ENCODE data around the gene PRR12. TPM values are rescaled to one million over a fixed set of nuclear protein-coding genes. Genes with fewer than 3 reads are reported as not detected.

The PRR12 gene
- total and polyA plus RNA-seq, 9 of the 15 experiments (the other 6 are each of a cell fraction or from before 2014, with no cell fraction given) = 0.01 to 21.1 (median 0.98) TPM

DNA sequence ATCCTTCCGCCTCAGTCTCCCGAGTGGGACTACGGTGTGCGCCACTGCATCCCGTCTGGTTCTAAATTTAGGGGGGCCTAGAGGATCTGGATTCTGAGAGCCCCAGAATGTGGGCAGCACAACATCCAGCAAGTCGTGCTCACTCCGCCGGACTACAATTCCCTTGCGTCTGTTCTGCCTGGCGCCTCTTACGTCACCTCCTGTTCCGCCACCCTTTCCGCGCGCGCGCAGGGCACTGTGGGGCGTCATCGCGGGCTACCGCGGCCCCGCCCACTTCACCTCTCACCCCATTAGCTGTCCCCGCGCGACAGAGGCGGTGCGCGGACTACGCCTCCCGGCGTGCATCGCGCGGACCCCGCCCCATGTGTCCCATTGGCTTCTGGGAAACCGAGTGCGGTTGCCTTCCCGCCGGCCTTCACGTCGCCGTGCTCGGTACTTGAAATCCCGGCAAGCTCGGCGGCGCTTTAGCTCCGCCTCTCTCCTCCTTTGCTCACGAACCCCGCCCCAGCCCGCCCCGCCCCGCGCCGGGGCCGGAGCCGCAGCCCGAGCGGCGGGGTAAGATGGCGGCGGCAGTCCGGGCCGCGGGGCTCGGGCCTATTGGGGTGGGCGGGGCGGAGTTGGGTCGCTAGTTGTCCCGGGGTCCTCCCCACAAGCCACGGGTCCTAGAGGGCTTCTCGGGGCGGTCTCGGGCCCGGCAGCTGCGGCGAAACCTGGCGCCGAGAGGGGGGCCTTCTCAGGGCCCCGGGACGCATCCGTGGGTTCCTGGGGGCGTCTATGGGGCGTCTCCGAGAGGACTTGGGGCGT lies 50.9 kb downstream of the PRR12 start, which contains the start of gene SCAF1 (continued):
- no peak for TF ChIP-seq IRF9 (tag; IDR thresholded peaks at IDR 0.05)
- peak; percentile 49; the same call in 1 of the 2 replicates for TF ChIP-seq MTA3 (IDR thresholded peaks at IDR 0.05; ENCODE audit: borderline replicate concordance)
- no peak for TF ChIP-seq ZNF76 (CRISPR knock-in tag; IDR thresholded peaks at IDR 0.05; ENCODE audit: borderline replicate concordance)
- TF ChIP-seq POLR2B (IDR thresholded peaks at IDR 0.05; ENCODE audit: low read depth, partially characterized antibody) = peak; percentile 88
- peak; percentile 81 for TF ChIP-seq MAX (CRISPR knock-in tag; IDR thresholded peaks at IDR 0.05)

DNA sequence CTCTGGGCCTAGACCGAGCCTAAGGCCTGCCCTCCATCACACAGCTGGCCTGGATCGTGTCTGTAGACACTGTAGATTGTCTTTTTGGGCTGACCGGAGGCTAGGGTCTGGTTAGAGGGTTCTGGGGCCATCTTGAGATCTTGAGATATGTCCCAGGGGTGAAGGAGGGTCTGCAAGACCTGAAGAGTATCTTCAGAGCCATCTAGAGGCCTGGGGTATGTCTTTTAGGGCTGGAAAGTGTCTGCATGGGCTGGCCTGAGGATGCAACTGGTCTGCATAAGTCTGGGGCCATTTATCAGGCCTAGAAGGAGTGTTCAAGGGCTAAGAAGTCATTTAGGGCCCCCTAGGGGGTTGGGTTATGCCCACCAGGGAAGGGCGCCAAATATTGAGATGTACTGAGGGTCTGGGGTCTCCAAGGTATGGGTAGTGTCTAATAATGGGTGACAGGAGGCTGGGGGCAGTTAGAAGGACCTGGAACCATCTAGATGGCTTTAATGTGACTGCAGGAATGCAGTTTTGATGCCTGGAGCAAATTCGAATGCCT lies 51.6 kb downstream of the PRR12 start:
- Histone ChIP-seq H3K9me3 (replicated peaks; ENCODE audit: control insufficient read depth, insufficient read depth, low read depth, low read length) (no peaks in the 10 kb centered on the region), H3K36me3 (ENCODE audit: control insufficient read depth, insufficient read depth, low read length) (peaks cover 43% of the 10 kb centered on the region; the same call in 2 of the 3 replicates), H3K79me2 (ENCODE audit: control insufficient read depth, insufficient read depth, low read length) (peaks cover 48% of the 10 kb centered on the region), H4K20me1 (replicated peaks; ENCODE audit: control insufficient read depth, insufficient read depth, low read length) (no peaks in the 10 kb centered on the region), H3K9me1 (ENCODE audit: control insufficient read depth, insufficient read depth, low read length) (no peaks in the 10 kb centered on the region), H2AFZ (ENCODE audit: low read depth, low read length) (peak overlapping the region; percentile 66), H3K9ac (ENCODE audit: insufficient read depth in 1 of 2, low read depth in 2 of 2, low read length in 2 of 2) (peak overlapping the region; percentile 98 to 99), H3K4me1 (replicated peaks in 1 of 2; ENCODE audit: control insufficient read depth in 2 of 2, insufficient read depth in 2 of 2, low read length in 2 of 2) (peaks cover 27 to 54% of the 10 kb centered on the region in 2 experiments), H3K4me2 (ENCODE audit: insufficient read depth, low read length) (peak overlapping the region; percentile 98), H3K27me3 (ENCODE audit: control insufficient read depth in 2 of 2, insufficient read depth in 2 of 2, low read length in 2 of 2) (no peaks in the 10 kb centered on the region), H3K4me3 (peak overlapping the region; percentile 97), H3K27ac (ENCODE audit: extremely low read depth, low read depth, low read length) (peak overlapping the region; percentile 97)
- intact Hi-C loops (cut with micrococcal nuclease) = loop anchor here (2.0 kb wide), 1 partner anchor 34 kb away; the partner anchor contains the start of gene PRMT1
- DNase-seq (ENCODE audit: extremely low read depth in 1 of 4, low spot score in 3 of 4) = peak in 1 of 4 experiments; percentile 44
- WGBS (ENCODE audit: insufficient coverage, low coverage, missing lambda C conversion rate) = 0% methylated on average over 5 of the region's 5 CpGs
- ChIA-PET CTCF (ENCODE audit: low intra/inter-chr PET ratio) (no interaction called here), POLR2A (interaction anchor here (0.7 to 2.8 kb wide), 11 partner anchors 12 to 146 kb away, joined by 3 to 27 read pairs (median 5); partner anchors contain the start of genes PRMT1 and RPS11)
- in situ Hi-C loops (cut with MboI) = no loop called here
- no TSS peak for BruUV-seq (replicated peaks)
- FAIRE-seq = peak; percentile 62
- no peak for ATAC-seq
- TF ChIP-seq DPF2 (IDR thresholded peaks at IDR 0.05) = 0 out of 2 replicates have a peak, but pooled peaks have one; percentile 30
- TF ChIP-seq SRF (CRISPR knock-in tag; IDR thresholded peaks at IDR 0.05) = no peak
- TF ChIP-seq SLC30A9 (CRISPR knock-in tag; IDR thresholded peaks at IDR 0.05) = no peak
- no peak for TF ChIP-seq ZNF134 (CRISPR knock-in tag; conservative IDR thresholded peaks at IDR 0.05)
- TF ChIP-seq, protein P1, sequence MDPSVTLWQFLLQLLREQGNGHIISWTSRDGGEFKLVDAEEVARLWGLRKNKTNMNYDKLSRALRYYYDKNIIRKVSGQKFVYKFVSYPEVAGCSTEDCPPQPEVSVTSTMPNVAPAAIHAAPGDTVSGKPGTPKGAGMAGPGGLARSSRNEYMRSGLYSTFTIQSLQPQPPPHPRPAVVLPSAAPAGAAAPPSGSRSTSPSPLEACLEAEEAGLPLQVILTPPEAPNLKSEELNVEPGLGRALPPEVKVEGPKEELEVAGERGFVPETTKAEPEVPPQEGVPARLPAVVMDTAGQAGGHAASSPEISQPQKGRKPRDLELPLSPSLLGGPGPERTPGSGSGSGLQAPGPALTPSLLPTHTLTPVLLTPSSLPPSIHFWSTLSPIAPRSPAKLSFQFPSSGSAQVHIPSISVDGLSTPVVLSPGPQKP (CRISPR knock-in tag; IDR thresholded peaks at IDR 0.05) = no peak
- peak; percentile 60 for TF ChIP-seq CHD1 (IDR thresholded peaks at IDR 0.05; ENCODE audit: low read length)
- peak; percentile 2 for TF ChIP-seq CTCFL (IDR thresholded peaks at IDR 0.05; ENCODE audit: borderline replicate concordance, insufficient read depth, low read depth, low read length, poor library complexity, severe bottlenecking)
- no peak for TF ChIP-seq ZBTB12 (CRISPR knock-in tag; IDR thresholded peaks at IDR 0.05)

Data from K562 (cell line).